HCT116 (cell line): ENCODE measurements around the gene TEX264. TPM values are rescaled to one million over a fixed set of nuclear protein-coding genes. Genes with fewer than 3 reads are reported as not detected.

Experiments used
- ATAC-seq: fragments of 200-7000 bp; cut with Tn5 transposase; 2 replicates; pipeline ENCODE4 v1.9.1; 2020; ENCODE audit warnings: mild to moderate bottlenecking, moderate library complexity
- BruUV-seq: library from RNA; stranded (reverse); fragments of 400-500 nt; replicated peaks from 2 replicates; lab custom pipeline; 2021; lab: Mats Ljungman, UMichigan
- CTCF ChIA-PET: fragments of 300-600 bp; sonication (Branson Sonifier 250); formaldehyde crosslinking; loops from one replicate; lab custom pipeline; 2021; ENCODE audit warnings: antibody characterized with exemption; lab: Charles Lee
- POLR2A ChIA-PET: fragments of 300-600, 350-600 bp; sonication (Branson Sonifier 250); formaldehyde crosslinking; loops from one replicate; lab custom pipeline; 2021; ENCODE audit warnings: antibody characterized with exemption; lab: Charles Lee
- RAD21 ChIA-PET, 2 experiments: fragments of 300-600 bp; sonication (Branson Sonifier 250); formaldehyde crosslinking; loops; one replicate each; lab custom pipeline; 2023; ENCODE audit warnings: low total read pairs in 2 of 2; ENCODE audit not compliant: uncharacterized antibody in 2 of 2, unreplicated experiment in 2 of 2, low non-redundant PET in 1 of 2; lab: Charles Lee
- DNase-seq: peaks from one replicate; pipeline ENCODE4 v3.0.0-alpha.2; 2010; ENCODE audit warnings: low read depth, low spot score
- H2AFZ ChIP-seq: fragments of 200-600 bp; shearing (Covaris generic), sonication (generic); 2 replicates; pipeline ENCODE4 v1.6.1; 2017; ENCODE audit warnings: low read depth, mixed run types, mixed read lengths, antibody characterized with exemption, low read length; ENCODE audit not compliant: poor library complexity, severe bottlenecking
- H3K27ac ChIP-seq: 2 replicates; pipeline ENCODE4 v1.5.1; 2012; ENCODE audit warnings: low read depth, low read length
- H3K27me3 ChIP-seq: fragments of 200-600 bp; sonication (generic); 2 replicates; pipeline ENCODE4 v1.6.1; 2016; ENCODE audit warnings: mixed run types, low read length, mixed read lengths; ENCODE audit not compliant: insufficient read depth
- H3K36me3 ChIP-seq, 2 experiments: fragments of 200-500 bp in 1 of 2; fragments of 200-600 bp in 1 of 2; sonication (Bioruptor generic) in 1 of 2; sonication (generic) in 1 of 2; 2 replicates each; pipeline versions ENCODE4 v1.5.1 to v1.6.1; 2014 to 2016; ENCODE audit warnings: low read length in 2 of 2, inconsistent platforms in 1 of 2, mixed read lengths in 1 of 2, mixed run types in 1 of 2; ENCODE audit not compliant: insufficient read depth in 2 of 2, control insufficient read depth in 1 of 2
- H3K4me1 ChIP-seq, 2 experiments: fragments of 200-600 bp in 1 of 2; sonication (generic) in 1 of 2; 2 replicates each; pipeline versions ENCODE4 v1.5.1 to v1.6.1; 2012 to 2017; ENCODE audit warnings: low read length in 2 of 2, inconsistent platforms in 1 of 2, mild to moderate bottlenecking in 1 of 2, mixed read lengths in 1 of 2, mixed run types in 1 of 2, moderate library complexity in 1 of 2; ENCODE audit not compliant: insufficient read depth in 2 of 2, control insufficient read depth in 1 of 2
- H3K4me2 ChIP-seq: fragments of 200-600 bp; sonication (generic); 2 replicates; pipeline ENCODE4 v1.6.1; 2017; ENCODE audit warnings: mixed run types, low read length, mixed read lengths
- H3K4me3 ChIP-seq, 2 experiments: fragments of 200-600 bp in 1 of 2; sonication (generic) in 1 of 2; replicated peaks in 1 of 2; 2 replicates each; pipeline ENCODE4 v1.5.1; 2011 to 2016; ENCODE audit warnings: low read length in 2 of 2, control low read depth in 1 of 2, low read depth in 1 of 2, mild to moderate bottlenecking in 1 of 2, mixed read lengths in 1 of 2, mixed run types in 1 of 2
- H3K79me2 ChIP-seq: fragments of 200-600 bp; sonication (generic); 2 replicates; pipeline ENCODE4 v1.6.1; 2017; ENCODE audit warnings: mild to moderate bottlenecking, mixed run types, low read length, moderate library complexity, mixed read lengths; ENCODE audit not compliant: insufficient read depth
- H3K9ac ChIP-seq: fragments of 200-600 bp; sonication (generic); 2 replicates; pipeline ENCODE4 v1.6.1; 2016; ENCODE audit warnings: low read length, mixed read lengths
- H3K9me2 ChIP-seq: fragments of 200-600 bp; sonication (generic), shearing (Covaris generic); 2 replicates; pipeline ENCODE4 v1.6.1; 2017; ENCODE audit warnings: mixed run types, mild to moderate bottlenecking, moderate library complexity; ENCODE audit not compliant: insufficient read depth
- H3K9me3 ChIP-seq, 2 experiments: fragments of 200-500 bp in 1 of 2; fragments of 200-600 bp in 1 of 2; sonication (Bioruptor generic) in 1 of 2; sonication (generic) in 1 of 2; 2 replicates each; pipeline ENCODE4 v1.6.1; 2014 to 2017; ENCODE audit warnings: low read length in 2 of 2, mixed read lengths in 2 of 2, inconsistent platforms in 1 of 2, low read depth in 1 of 2, mild to moderate bottlenecking in 1 of 2, mixed run types in 1 of 2, moderate library complexity in 1 of 2; ENCODE audit not compliant: control insufficient read depth in 1 of 2, insufficient read depth in 1 of 2
- H4K20me1 ChIP-seq: fragments of 200-600 bp; sonication (generic), shearing (Covaris generic); 2 replicates; pipeline ENCODE4 v1.6.1; 2017; ENCODE audit warnings: mixed run types, mild to moderate bottlenecking, moderate library complexity; ENCODE audit not compliant: insufficient read depth
- CTCF ChIP-seq, 3 experiments: fragments of 200-600 bp in 1 of 3; sonication (generic) in 1 of 3; IDR thresholded peaks in 2 of 3; conservative IDR thresholded peaks in 1 of 3; 2 replicates each; pipeline ENCODE4 v1.5.1; 2012 to 2017; ENCODE audit warnings: low read depth in 2 of 3, low read length in 2 of 3, antibody characterized with exemption in 1 of 3, borderline replicate concordance in 1 of 3, control low read depth in 1 of 3, mild to moderate bottlenecking in 1 of 3, mixed read lengths in 1 of 3, mixed run types in 1 of 3, moderate library complexity in 1 of 3; ENCODE audit not compliant: insufficient read depth in 1 of 3
- EZH2 ChIP-seq: fragments of 200-600 bp; sonication (generic); IDR thresholded peaks from 2 replicates; pipeline ENCODE4 v1.6.1; 2017; ENCODE audit warnings: antibody characterized with exemption, mixed run types
- POLR2A ChIP-seq: IDR thresholded peaks from 2 replicates; pipeline ENCODE4 v1.7.0; 2011; ENCODE audit warnings: borderline replicate concordance; ENCODE audit not compliant: insufficient read depth, insufficient read length; ENCODE audit errors: extremely low read depth
- RAD21 ChIP-seq: IDR thresholded peaks from 2 replicates; pipeline ENCODE4 v1.6.1; 2012; ENCODE audit warnings: low read depth, mild to moderate bottlenecking
- SIN3A ChIP-seq: IDR thresholded peaks from 2 replicates; pipeline ENCODE4 v1.6.1; 2012; ENCODE audit warnings: low read depth
- SP1 ChIP-seq: IDR thresholded peaks from 2 replicates; pipeline ENCODE4 v1.6.1; 2012; ENCODE audit warnings: low read depth
- YY1 ChIP-seq: IDR thresholded peaks from 2 replicates; pipeline ENCODE4 v1.6.1; 2011; ENCODE audit warnings: low read length, low read depth, moderate library complexity, mild to moderate bottlenecking; ENCODE audit not compliant: insufficient replicate concordance; ENCODE audit errors: extremely low read depth
- intact Hi-C: fragments of 100-400 bp; cut with micrococcal nuclease; formaldehyde crosslinking; loops from 2 replicates; pipeline ENCODE4 v1.10.0; 2022
- total RNA-seq: library from RNA; stranded (reverse); gene quantifications from one replicate; pipeline ENCODE4 v1.2.1, GENCODE V29; 2021; ENCODE audit not compliant: unreplicated experiment

Gene TEX264
- total RNA-seq, 1 experiment from 2014 or later: 36.0 TPM

GRCh38 chr3:51637941-51638471 lies 33.0 kb upstream of the TEX264 start:
- ChIA-PET CTCF (interaction anchor here (1.2 kb wide), 1 partner anchor 136 kb away, joined by 8 read pairs; no protein-coding TSS in a partner anchor), POLR2A (no interaction called here), RAD21 (no interaction called here)
- H3K79me2 ChIP-seq: no peaks in the 10 kb centered on the region
- H3K4me2 ChIP-seq: no peak overlapping the region
- H3K27ac ChIP-seq: no peak overlapping the region
- H3K4me1 ChIP-seq: no peaks in the 10 kb centered on the region; a peak in 1 of 4 replicates
- peaks cover 21 to 29% of the 10 kb centered on the region in 2 experiments; a peak in 3 of 4 replicates for H3K36me3 ChIP-seq
- H3K9me3 ChIP-seq: no peaks in the 10 kb centered on the region
- DNase-seq (peak; percentile 73), ATAC-seq (peak; percentile 97)
- BruUV-seq: no TSS peak
- no peaks in the 10 kb centered on the region for H4K20me1 ChIP-seq
- intact Hi-C loops: loop anchor here (1.0 to 2.0 kb wide), 2 partner anchors 31 to 136 kb away; no protein-coding TSS in a partner anchor
- H3K9me2 ChIP-seq: no peaks in the 10 kb centered on the region
- H3K4me3 ChIP-seq: no peak overlapping the region
- TF ChIP-seq RAD21: peak; percentile 82
- no peak for TF ChIP-seq SP1
- no peak for TF ChIP-seq EZH2
- TF ChIP-seq POLR2A: no peak
- no peak for TF ChIP-seq SIN3A
- peak; percentile 94 to 99 (median 95) for TF ChIP-seq CTCF (IDR thresholded peaks at IDR 0.05 in 2 of 3, conservative IDR thresholded peaks at IDR 0.05 in 1 of 3; ENCODE audit: borderline replicate concordance in 1 of 3, insufficient read depth in 1 of 3, low read depth in 2 of 3, low read length in 2 of 3)
- peak; percentile 10 for TF ChIP-seq YY1
- no peak overlapping the region for H3K9ac ChIP-seq
- no peak overlapping the region for H2AFZ ChIP-seq
- no peaks in the 10 kb centered on the region for H3K27me3 ChIP-seq
